Measurements from ENCODE around the gene RPP25L. TPM values are rescaled to one million over a fixed set of nuclear protein-coding genes. Genes with fewer than 3 reads are reported as not detected.

RPP25L gene
- total RNA-seq, 1 experiment from 2014 or later, result 17.2 TPM

GRCh38 chr9:34656992-34657391 is 45.1 kb upstream of the RPP25L start:
- Mint-ChIP-seq H3K9me3 (no peaks in the 10 kb centered on the region), H3K27ac (no peak overlapping the region), H3K27me3 (ENCODE audit: low read depth) (peaks cover 6% of the 10 kb centered on the region), H3K36me3 (ENCODE audit: insufficient read depth in 1 of 3, low read depth in 3 of 3) (no peaks in the 10 kb centered on the region), H3K4me1 (peaks cover 21 to 34% of the 10 kb centered on the region in 2 experiments), H3K4me3 (no peak overlapping the region)
- no peak overlapping the region for H2BK120ac ChIP-seq (ENCODE audit: low read depth, low read length, poor library complexity, severe bottlenecking)
- no peak overlapping the region for H3K23ac ChIP-seq (ENCODE audit: insufficient read length, low read depth, low read length)
- no peak overlapping the region for H4K8ac ChIP-seq (replicated peaks; ENCODE audit: insufficient read length, low read depth, low read length)
- no peak overlapping the region for H2AFZ ChIP-seq (ENCODE audit: low read length)
- no peak for DNase-seq
- no peak overlapping the region for H3K14ac ChIP-seq (ENCODE audit: insufficient read depth, low read length)
- no peaks in the 10 kb centered on the region for H3K79me2 ChIP-seq (ENCODE audit: insufficient read depth, low read length)
- no peak overlapping the region for H3K4me2 ChIP-seq (ENCODE audit: insufficient read depth, insufficient read length, low read length)
- peaks cover 3% of the 10 kb centered on the region for H4K20me1 ChIP-seq (ENCODE audit: control insufficient read depth, insufficient read depth, insufficient read length)
- H2BK5ac ChIP-seq (ENCODE audit: insufficient read length, low read length), result no peak overlapping the region
- no peak overlapping the region for H4K5ac ChIP-seq (ENCODE audit: insufficient read length, low read depth, low read length)
- no peaks in the 10 kb centered on the region for H3K27me3 ChIP-seq (ENCODE audit: insufficient read depth, low read length)
- no peak overlapping the region for H3K4ac ChIP-seq (ENCODE audit: low read depth, low read length)
- H4K91ac ChIP-seq (ENCODE audit: insufficient read length, low read depth, low read length), result no peak overlapping the region
- H3K9me3 ChIP-seq (ENCODE audit: control insufficient read depth, low read depth, low read length), result no peaks in the 10 kb centered on the region
- H3T11ph ChIP-seq (ENCODE audit: low read length), result no peak overlapping the region
- no peaks in the 10 kb centered on the region for H3K79me1 ChIP-seq (ENCODE audit: insufficient read depth, low read depth, low read length, poor library complexity, severe bottlenecking)
- H2BK15ac ChIP-seq (ENCODE audit: low read depth, low read length), result no peak overlapping the region
- H2AK5ac ChIP-seq (ENCODE audit: insufficient read length, low read length), result no peak overlapping the region
- H2BK20ac ChIP-seq (ENCODE audit: low read depth, low read length, poor library complexity, severe bottlenecking), result no peak overlapping the region
- no peak overlapping the region for H3K27ac ChIP-seq (ENCODE audit: insufficient read length, low read depth, low read length)
- H3K9ac ChIP-seq (ENCODE audit: extremely low read depth, insufficient read length, low read length), result no peak overlapping the region
- no CpG with 5 or more reads among the region's 5 CpGs for WGBS (ENCODE audit: extremely low coverage, insufficient read length, low lambda C conversion rate)
- H3K56ac ChIP-seq (ENCODE audit: insufficient read length, low read depth, low read length), result no peak overlapping the region
- no peak overlapping the region for H3K18ac ChIP-seq (ENCODE audit: insufficient read length, low read depth, low read length)
- no peak overlapping the region for H2BK12ac ChIP-seq (ENCODE audit: insufficient read length, low read depth, low read length)
- H3K4me1 ChIP-seq (ENCODE audit: insufficient read depth, low read length), result peaks cover 5% of the 10 kb centered on the region; the same call in 1 of the 2 replicates
- TF ChIP-seq, protein P1, sequence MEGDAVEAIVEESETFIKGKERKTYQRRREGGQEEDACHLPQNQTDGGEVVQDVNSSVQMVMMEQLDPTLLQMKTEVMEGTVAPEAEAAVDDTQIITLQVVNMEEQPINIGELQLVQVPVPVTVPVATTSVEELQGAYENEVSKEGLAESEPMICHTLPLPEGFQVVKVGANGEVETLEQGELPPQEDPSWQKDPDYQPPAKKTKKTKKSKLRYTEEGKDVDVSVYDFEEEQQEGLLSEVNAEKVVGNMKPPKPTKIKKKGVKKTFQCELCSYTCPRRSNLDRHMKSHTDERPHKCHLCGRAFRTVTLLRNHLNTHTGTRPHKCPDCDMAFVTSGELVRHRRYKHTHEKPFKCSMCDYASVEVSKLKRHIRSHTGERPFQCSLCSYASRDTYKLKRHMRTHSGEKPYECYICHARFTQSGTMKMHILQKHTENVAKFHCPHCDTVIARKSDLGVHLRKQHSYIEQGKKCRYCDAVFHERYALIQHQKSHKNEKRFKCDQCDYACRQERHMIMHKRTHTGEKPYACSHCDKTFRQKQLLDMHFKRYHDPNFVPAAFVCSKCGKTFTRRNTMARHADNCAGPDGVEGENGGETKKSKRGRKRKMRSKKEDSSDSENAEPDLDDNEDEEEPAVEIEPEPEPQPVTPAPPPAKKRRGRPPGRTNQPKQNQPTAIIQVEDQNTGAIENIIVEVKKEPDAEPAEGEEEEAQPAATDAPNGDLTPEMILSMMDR (conservative IDR thresholded peaks at IDR 0.05), result no peak
- H3K23me2 ChIP-seq (ENCODE audit: insufficient read length, low read depth, low read length, poor library complexity, severe bottlenecking), result peaks cover 3% of the 10 kb centered on the region
